DMS153 (cell line): ENCODE data around the gene TPCN1.

Experiments used
- DNase-seq: peaks from one replicate; lab custom pipeline; 2025; lab: John Stamatoyannopoulos, UW

Gene TPCN1

GRCh38 chr12:113242026-113242418 lies 20.8 kb downstream of the TPCN1 start:
- peak; percentile 35 for DNase-seq

GRCh38 chr12:113242560-113242959 lies 21.3 kb downstream of the TPCN1 start:
- no peak for DNase-seq

- DNase-seq, result peak; percentile 18
Observed at GRCh38 chr12:113244047-113244460, 22.8 kb downstream of the TPCN1 start.

- peak; percentile 39 for DNase-seq
Observed at GRCh38 chr12:113244478-113244958, 23.3 kb downstream of the TPCN1 start.

GRCh38 chr12:113245695-113246477 lies 24.6 kb downstream of the TPCN1 start:
- peak; percentile 99 for DNase-seq

- peak; percentile 70 for DNase-seq
Observed at GRCh38 chr12:113246478-113247122, 25.3 kb downstream of the TPCN1 start.

GRCh38 chr12:113247123-113248050 lies 26.1 kb downstream of the TPCN1 start:
- DNase-seq, result no peak

GRCh38 chr12:113248051-113248825 lies 27.0 kb downstream of the TPCN1 start:
- DNase-seq, result no peak

GRCh38 chr12:113248842-113249435 lies 27.7 kb downstream of the TPCN1 start:
- no peak for DNase-seq

- no peak for DNase-seq
Observed at GRCh38 chr12:113249546-113249945, 28.3 kb downstream of the TPCN1 start.

GRCh38 chr12:113250045-113250444 lies 28.8 kb downstream of the TPCN1 start:
- no peak for DNase-seq

GRCh38 chr12:113251404-113252070 lies 30.3 kb downstream of the TPCN1 start:
- DNase-seq, result no peak

GRCh38 chr12:113252494-113252893 lies 31.2 kb downstream of the TPCN1 start:
- DNase-seq, result no peak

GRCh38 chr12:113253532-113254285 lies 32.4 kb downstream of the TPCN1 start:
- no peak for DNase-seq

GRCh38 chr12:113254298-113254697 lies 33.0 kb downstream of the TPCN1 start:
- DNase-seq, result no peak

GRCh38 chr12:113257564-113257963 lies 36.3 kb downstream of the TPCN1 start:
- DNase-seq, result no peak

GRCh38 chr12:113260127-113260526 lies 38.9 kb downstream of the TPCN1 start:
- DNase-seq, result no peak

GRCh38 chr12:113260636-113261300 lies 39.5 kb downstream of the TPCN1 start:
- DNase-seq, result no peak

GRCh38 chr12:113261847-113262470 lies 40.7 kb downstream of the TPCN1 start:
- DNase-seq, result no peak
